ENCODE results near the gene VSNL1.

DNA sequence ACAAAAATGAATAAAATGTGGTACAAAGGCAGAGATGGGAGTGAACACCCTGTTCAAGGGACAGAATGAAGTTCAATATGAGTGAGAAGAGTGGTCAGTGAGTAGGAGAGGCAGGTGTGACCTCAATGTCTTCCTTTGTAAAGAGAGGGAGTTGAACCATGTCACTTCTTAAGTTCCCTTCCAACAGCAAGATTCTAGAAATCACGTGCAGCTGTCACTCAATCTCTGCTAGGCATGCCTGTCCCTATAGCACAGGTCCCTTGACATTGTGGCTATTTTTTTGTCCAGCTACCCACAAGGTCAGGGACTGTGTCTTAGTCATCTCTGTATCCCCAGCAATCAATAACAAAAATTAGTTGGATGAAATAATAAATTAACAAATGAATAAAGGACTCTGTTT is 66.9 kb downstream of the VSNL1 start:
- TF ChIP-seq, protein P1, sequence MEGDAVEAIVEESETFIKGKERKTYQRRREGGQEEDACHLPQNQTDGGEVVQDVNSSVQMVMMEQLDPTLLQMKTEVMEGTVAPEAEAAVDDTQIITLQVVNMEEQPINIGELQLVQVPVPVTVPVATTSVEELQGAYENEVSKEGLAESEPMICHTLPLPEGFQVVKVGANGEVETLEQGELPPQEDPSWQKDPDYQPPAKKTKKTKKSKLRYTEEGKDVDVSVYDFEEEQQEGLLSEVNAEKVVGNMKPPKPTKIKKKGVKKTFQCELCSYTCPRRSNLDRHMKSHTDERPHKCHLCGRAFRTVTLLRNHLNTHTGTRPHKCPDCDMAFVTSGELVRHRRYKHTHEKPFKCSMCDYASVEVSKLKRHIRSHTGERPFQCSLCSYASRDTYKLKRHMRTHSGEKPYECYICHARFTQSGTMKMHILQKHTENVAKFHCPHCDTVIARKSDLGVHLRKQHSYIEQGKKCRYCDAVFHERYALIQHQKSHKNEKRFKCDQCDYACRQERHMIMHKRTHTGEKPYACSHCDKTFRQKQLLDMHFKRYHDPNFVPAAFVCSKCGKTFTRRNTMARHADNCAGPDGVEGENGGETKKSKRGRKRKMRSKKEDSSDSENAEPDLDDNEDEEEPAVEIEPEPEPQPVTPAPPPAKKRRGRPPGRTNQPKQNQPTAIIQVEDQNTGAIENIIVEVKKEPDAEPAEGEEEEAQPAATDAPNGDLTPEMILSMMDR (conservative IDR thresholded peaks at IDR 0.05; ENCODE audit: low read depth, low read length), result no peak
- TF ChIP-seq EZH2 (IDR thresholded peaks at IDR 0.05; ENCODE audit: low read length, unreplicated experiment) (no peak), EZH2phosphoT487 (IDR thresholded peaks at IDR 0.05; ENCODE audit: borderline replicate concordance, low read length) (no peak)
